ENCODE results near the gene ERBIN.

DNA sequence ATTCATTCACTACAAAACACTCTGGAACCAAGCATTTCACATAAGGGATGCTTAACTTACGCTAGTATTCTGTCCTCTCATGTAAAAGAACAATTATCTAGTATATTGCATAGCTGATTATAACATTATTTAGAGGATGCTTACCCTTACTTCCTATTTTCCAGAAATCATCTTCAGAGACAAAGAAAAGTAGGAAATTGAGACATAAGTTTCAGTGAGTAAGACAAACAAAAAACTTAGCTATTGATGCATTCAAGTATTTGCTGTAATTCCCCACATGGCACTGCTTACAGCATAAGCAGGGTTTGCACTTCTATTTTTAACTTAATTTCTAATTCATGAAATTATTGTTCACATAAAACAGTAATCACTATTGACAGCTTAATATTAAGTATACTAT, 112.9 kb downstream of the ERBIN start:
- TF ChIP-seq RAD21 (IDR thresholded peaks at IDR 0.05 in 1 of 2, conservative IDR thresholded peaks at IDR 0.05 in 1 of 2; ENCODE audit: low read depth in 2 of 2, low read length in 2 of 2) (no peak), ATF2 (IDR thresholded peaks at IDR 0.05; ENCODE audit: low read length) (no peak), KDM1A (IDR thresholded peaks at IDR 0.05; ENCODE audit: borderline replicate concordance, low read length) (no peak), GABPA (IDR thresholded peaks at IDR 0.05; ENCODE audit: borderline replicate concordance, insufficient read depth, low read length) (no peak), MAX (IDR thresholded peaks at IDR 0.05) (no peak), CHD1 (IDR thresholded peaks at IDR 0.05; ENCODE audit: low read depth, low read length) (no peak), YY1 (IDR thresholded peaks at IDR 0.05; ENCODE audit: low read depth, low read length) (no peak), SUZ12 (IDR thresholded peaks at IDR 0.05; ENCODE audit: low read length) (no peak), POLR2AphosphoS5 (IDR thresholded peaks at IDR 0.05; ENCODE audit: low read depth, low read length) (no peak), CBX5 (IDR thresholded peaks at IDR 0.05; ENCODE audit: low read depth, low read length) (no peak), TAF7 (optimal IDR thresholded peaks at IDR 0.05; ENCODE audit: borderline replicate concordance, low read depth, low read length) (no peak)
- TF ChIP-seq, protein P1, sequence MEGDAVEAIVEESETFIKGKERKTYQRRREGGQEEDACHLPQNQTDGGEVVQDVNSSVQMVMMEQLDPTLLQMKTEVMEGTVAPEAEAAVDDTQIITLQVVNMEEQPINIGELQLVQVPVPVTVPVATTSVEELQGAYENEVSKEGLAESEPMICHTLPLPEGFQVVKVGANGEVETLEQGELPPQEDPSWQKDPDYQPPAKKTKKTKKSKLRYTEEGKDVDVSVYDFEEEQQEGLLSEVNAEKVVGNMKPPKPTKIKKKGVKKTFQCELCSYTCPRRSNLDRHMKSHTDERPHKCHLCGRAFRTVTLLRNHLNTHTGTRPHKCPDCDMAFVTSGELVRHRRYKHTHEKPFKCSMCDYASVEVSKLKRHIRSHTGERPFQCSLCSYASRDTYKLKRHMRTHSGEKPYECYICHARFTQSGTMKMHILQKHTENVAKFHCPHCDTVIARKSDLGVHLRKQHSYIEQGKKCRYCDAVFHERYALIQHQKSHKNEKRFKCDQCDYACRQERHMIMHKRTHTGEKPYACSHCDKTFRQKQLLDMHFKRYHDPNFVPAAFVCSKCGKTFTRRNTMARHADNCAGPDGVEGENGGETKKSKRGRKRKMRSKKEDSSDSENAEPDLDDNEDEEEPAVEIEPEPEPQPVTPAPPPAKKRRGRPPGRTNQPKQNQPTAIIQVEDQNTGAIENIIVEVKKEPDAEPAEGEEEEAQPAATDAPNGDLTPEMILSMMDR (IDR thresholded peaks at IDR 0.05; ENCODE audit: control extremely low read depth in 1 of 3, insufficient read depth in 1 of 3, low read depth in 1 of 3, low read length in 3 of 3) = no peak
